Measurements from ENCODE around the gene FGB.

- TF ChIP-seq ELF4 (IDR thresholded peaks at IDR 0.05) (no peak), FOXK2 (IDR thresholded peaks at IDR 0.05) (no peak), ARNT (IDR thresholded peaks at IDR 0.05) (no peak), SP1 (IDR thresholded peaks at IDR 0.05) (no peak), CTBP1 (IDR thresholded peaks at IDR 0.05; ENCODE audit: borderline replicate concordance) (no peak), BHLHE40 (IDR thresholded peaks at IDR 0.05; ENCODE audit: borderline replicate concordance) (no peak), FOXM1 (IDR thresholded peaks at IDR 0.05; ENCODE audit: borderline replicate concordance) (no peak), NFRKB (IDR thresholded peaks at IDR 0.05) (no peak), SUZ12 (IDR thresholded peaks at IDR 0.05) (no peak), ZNF384 (IDR thresholded peaks at IDR 0.05) (no peak)
- TF ChIP-seq, protein P1, sequence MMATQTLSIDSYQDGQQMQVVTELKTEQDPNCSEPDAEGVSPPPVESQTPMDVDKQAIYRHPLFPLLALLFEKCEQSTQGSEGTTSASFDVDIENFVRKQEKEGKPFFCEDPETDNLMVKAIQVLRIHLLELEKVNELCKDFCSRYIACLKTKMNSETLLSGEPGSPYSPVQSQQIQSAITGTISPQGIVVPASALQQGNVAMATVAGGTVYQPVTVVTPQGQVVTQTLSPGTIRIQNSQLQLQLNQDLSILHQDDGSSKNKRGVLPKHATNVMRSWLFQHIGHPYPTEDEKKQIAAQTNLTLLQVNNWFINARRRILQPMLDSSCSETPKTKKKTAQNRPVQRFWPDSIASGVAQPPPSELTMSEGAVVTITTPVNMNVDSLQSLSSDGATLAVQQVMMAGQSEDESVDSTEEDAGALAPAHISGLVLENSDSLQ (IDR thresholded peaks at IDR 0.05), result no peak
These were observed 3.1 kb upstream of the FGB start for GRCh38 chr4:154559494-154560418.
